GM23248 (cell line): ENCODE data around the gene EIF5A.

ENCODE experiments used
- EZH2 ChIP-seq: fragments of 200-600 bp; sonication (generic); IDR thresholded peaks from 2 replicates; pipeline ENCODE4 v1.6.1; 2018; ENCODE audit warnings: antibody characterized with exemption, mild to moderate bottlenecking; ENCODE audit not compliant: insufficient read depth, poor library complexity, severe bottlenecking
- EZH2phosphoT487 ChIP-seq: fragments of 200-600 bp; sonication (generic); IDR thresholded peaks from 2 replicates; pipeline ENCODE4 v1.6.1; 2018; ENCODE audit warnings: antibody characterized with exemption, moderate library complexity, mild to moderate bottlenecking, low read depth; ENCODE audit not compliant: insufficient read depth

DNA sequence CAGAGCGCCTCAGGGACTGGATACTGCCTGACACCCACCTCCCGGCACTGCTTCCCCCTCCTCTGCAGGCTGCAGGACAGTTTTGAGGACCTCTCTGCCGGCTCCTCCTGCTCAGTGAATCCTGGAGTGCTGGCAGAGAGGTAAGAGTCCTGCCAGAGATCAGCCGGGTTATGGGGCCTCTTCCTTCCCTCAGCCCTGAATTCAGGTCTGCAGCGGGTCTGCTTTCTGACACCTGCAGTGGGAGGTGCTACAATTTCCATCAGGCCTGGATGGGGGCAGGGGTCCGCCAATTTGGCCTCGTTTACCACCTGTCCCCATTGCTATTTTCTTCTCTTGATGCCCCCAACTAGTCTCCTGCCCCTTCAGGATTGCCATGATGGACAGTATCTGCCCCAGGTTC is 24.7 kb downstream of the EIF5A start:
- TF ChIP-seq EZH2phosphoT487 (no peak), EZH2 (no peak)
